ENCODE measurements around the gene OTUB2. TPM values are rescaled to one million over a fixed set of nuclear protein-coding genes. Genes with fewer than 3 reads are reported as not detected.

OTUB2 gene
- total and polyA plus RNA-seq, 2 of the 8 experiments (the other 6 are each of a cell fraction or from before 2014, with no cell fraction given), result 2.2 to 4.2 TPM

DNA sequence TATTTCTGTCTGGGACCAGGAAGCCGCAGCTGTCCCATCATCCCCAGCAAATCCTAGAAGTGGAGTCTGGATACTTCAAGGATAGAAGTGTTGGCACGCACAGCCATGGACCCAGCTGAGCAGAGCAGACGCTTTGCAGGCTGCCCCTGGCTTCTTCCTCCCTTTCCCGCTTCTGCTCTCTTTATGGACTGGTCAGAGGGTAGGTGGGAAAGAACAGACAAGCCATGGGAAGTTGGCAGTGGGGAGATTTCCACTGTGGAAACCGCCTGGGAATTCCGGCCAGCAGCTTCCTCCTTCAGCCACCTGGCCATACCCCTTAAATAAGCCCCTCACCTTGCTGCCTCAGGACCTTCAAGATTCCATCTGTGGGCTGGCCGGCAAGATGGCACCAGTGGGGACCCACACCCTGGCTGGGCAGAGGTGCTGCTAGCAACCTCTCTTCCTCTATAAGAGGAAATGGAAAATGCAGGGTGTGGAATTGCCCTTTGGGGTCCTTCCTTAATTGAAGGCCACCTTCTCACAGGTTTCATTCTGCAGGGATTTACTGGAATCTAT is 20.6 kb downstream of the OTUB2 start:
- no peak for DNase-seq (ENCODE audit: low read depth in 1 of 2, low spot score in 2 of 2)
- Histone ChIP-seq H3K9me3 (ENCODE audit: insufficient read depth in 2 of 2, low read depth in 1 of 2, low read length in 1 of 2) (no peaks in the 10 kb centered on the region), H2AFZ (ENCODE audit: low read length) (no peak overlapping the region), H2BK12ac (ENCODE audit: low read depth, low read length) (no peak overlapping the region), H3K79me2 (ENCODE audit: control insufficient read depth in 1 of 2, insufficient read depth in 2 of 2, low read length in 2 of 2) (no peaks in the 10 kb centered on the region), H3K79me1 (ENCODE audit: low read depth, low read length) (no peaks in the 10 kb centered on the region), H3K27ac (ENCODE audit: low read depth, low read length) (no peak overlapping the region), H3K56ac (replicated peaks; ENCODE audit: insufficient read length, low read depth, low read length) (no peak overlapping the region), H3K4me3 (ENCODE audit: extremely low read depth in 1 of 4, insufficient read depth in 2 of 4, low read depth in 3 of 4, low read length in 4 of 4) (no peak overlapping the region), H4K91ac (replicated peaks; ENCODE audit: insufficient read length, low read length) (no peak overlapping the region), H3K18ac (ENCODE audit: extremely low read depth, low read length) (no peak overlapping the region), H2BK120ac (replicated peaks; ENCODE audit: low read depth, low read length) (no peak overlapping the region), H3K23me2 (ENCODE audit: low read depth, low read length) (no peaks in the 10 kb centered on the region), H2BK15ac (ENCODE audit: low read length) (no peak overlapping the region), H2AK5ac (ENCODE audit: low read depth, low read length) (no peak overlapping the region), H2BK5ac (ENCODE audit: low read depth, low read length) (no peak overlapping the region), H3K9ac (replicated peaks in 1 of 4; ENCODE audit: extremely low read depth in 1 of 4, low read depth in 3 of 4, low read length in 3 of 4) (no peak overlapping the region), H3K23ac (ENCODE audit: insufficient read length) (no peak overlapping the region), H3K36me3 (ENCODE audit: control insufficient read depth in 2 of 4, insufficient read depth in 4 of 4, low read length in 3 of 4) (peaks cover 19 to 65% (median 36%) of the 10 kb centered on the region in 4 experiments), H2BK20ac (ENCODE audit: low read length) (no peak overlapping the region), H3K4ac (replicated peaks; ENCODE audit: insufficient read length, low read depth, low read length) (no peak overlapping the region), H4K5ac (ENCODE audit: insufficient read length, low read depth, low read length) (no peak overlapping the region), H3K4me1 (replicated peaks in 1 of 4; ENCODE audit: control insufficient read depth in 3 of 4, insufficient read depth in 4 of 4, low read length in 3 of 4) (no peaks in the 10 kb centered on the region), H3K14ac (ENCODE audit: insufficient read length) (no peak overlapping the region), H3K4me2 (ENCODE audit: insufficient read depth in 1 of 2, low read depth in 2 of 2, low read length in 2 of 2) (no peak overlapping the region), H3K27me3 (replicated peaks in 1 of 4; ENCODE audit: control insufficient read depth in 3 of 4, extremely low read depth in 1 of 4, insufficient read depth in 3 of 4, low read length in 3 of 4) (no peaks in the 10 kb centered on the region), H4K20me1 (replicated peaks in 1 of 2; ENCODE audit: control insufficient read depth in 1 of 2, insufficient read depth in 2 of 2, low read length in 2 of 2) (peaks cover 0 to 5% of the 10 kb centered on the region in 2 experiments), H4K8ac (ENCODE audit: extremely low read depth, insufficient read depth, low read length) (no peak overlapping the region)
- WGBS, 2 experiments (ENCODE audit: extremely low coverage in 1 of 2, insufficient coverage in 1 of 2, insufficient read length in 1 of 2, insufficient replicate concordance in 2 of 2, low coverage in 1 of 2, low lambda C conversion rate in 2 of 2, missing lambda C conversion rate in 1 of 2), result 85% methylated on average over 6 of the region's 7 CpGs; no CpG with 5 or more reads in 1 of the 2 experiments
- TF ChIP-seq TEAD4 (IDR thresholded peaks at IDR 0.05; ENCODE audit: low read depth, low read length) (no peak), GABPA (IDR thresholded peaks at IDR 0.05; ENCODE audit: borderline replicate concordance, insufficient read depth, low read length) (no peak), POLR2A (IDR thresholded peaks at IDR 0.05; ENCODE audit: control extremely low read depth in 1 of 2, low read depth in 2 of 2, low read length in 2 of 2) (no peak), SUZ12 (IDR thresholded peaks at IDR 0.05; ENCODE audit: low read length) (no peak), KDM1A (IDR thresholded peaks at IDR 0.05; ENCODE audit: borderline replicate concordance, low read length) (no peak), CBX5 (IDR thresholded peaks at IDR 0.05; ENCODE audit: low read depth, low read length) (no peak), CREB1 (IDR thresholded peaks at IDR 0.05) (no peak), TCF12 (IDR thresholded peaks at IDR 0.05; ENCODE audit: low read depth, low read length) (no peak), HDAC2 (IDR thresholded peaks at IDR 0.05; ENCODE audit: borderline replicate concordance in 1 of 2, low read depth in 2 of 2, low read length in 2 of 2) (no peak), EGR1 (IDR thresholded peaks at IDR 0.05; ENCODE audit: borderline replicate concordance, low read depth, low read length) (no peak)
- TF ChIP-seq, protein P1, sequence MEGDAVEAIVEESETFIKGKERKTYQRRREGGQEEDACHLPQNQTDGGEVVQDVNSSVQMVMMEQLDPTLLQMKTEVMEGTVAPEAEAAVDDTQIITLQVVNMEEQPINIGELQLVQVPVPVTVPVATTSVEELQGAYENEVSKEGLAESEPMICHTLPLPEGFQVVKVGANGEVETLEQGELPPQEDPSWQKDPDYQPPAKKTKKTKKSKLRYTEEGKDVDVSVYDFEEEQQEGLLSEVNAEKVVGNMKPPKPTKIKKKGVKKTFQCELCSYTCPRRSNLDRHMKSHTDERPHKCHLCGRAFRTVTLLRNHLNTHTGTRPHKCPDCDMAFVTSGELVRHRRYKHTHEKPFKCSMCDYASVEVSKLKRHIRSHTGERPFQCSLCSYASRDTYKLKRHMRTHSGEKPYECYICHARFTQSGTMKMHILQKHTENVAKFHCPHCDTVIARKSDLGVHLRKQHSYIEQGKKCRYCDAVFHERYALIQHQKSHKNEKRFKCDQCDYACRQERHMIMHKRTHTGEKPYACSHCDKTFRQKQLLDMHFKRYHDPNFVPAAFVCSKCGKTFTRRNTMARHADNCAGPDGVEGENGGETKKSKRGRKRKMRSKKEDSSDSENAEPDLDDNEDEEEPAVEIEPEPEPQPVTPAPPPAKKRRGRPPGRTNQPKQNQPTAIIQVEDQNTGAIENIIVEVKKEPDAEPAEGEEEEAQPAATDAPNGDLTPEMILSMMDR (IDR thresholded peaks at IDR 0.05; ENCODE audit: control extremely low read depth in 1 of 3, insufficient read depth in 1 of 3, low read depth in 1 of 3, low read length in 3 of 3), result no peak
- ChIA-PET CTCF (ENCODE audit: partially characterized antibody) (interaction anchor here (0.5 to 9.0 kb wide), 6 partner anchors 10 to 324 kb away, joined by 3 to 105 read pairs (median 4); no protein-coding TSS in a partner anchor), POLR2A (ENCODE audit: partially characterized antibody) (interaction anchor here (0.8 kb wide), 1 partner anchor 12 kb away, joined by 3 read pairs; no protein-coding TSS in a partner anchor)
- no peak for FAIRE-seq

All from H1 (cell line).